ENCODE results near the gene ZNF761. TPM values are rescaled to one million over a fixed set of nuclear protein-coding genes. Genes with fewer than 3 reads are reported as not detected.
"Not testable (repeated sequence)": the region's sequence is repeated elsewhere in the genome, so short reads cannot be mapped to it uniquely, and the experiment has no call there.

Gene ZNF761
- total RNA-seq, 1 donor from 2014 or later = 3.5 TPM

DNA sequence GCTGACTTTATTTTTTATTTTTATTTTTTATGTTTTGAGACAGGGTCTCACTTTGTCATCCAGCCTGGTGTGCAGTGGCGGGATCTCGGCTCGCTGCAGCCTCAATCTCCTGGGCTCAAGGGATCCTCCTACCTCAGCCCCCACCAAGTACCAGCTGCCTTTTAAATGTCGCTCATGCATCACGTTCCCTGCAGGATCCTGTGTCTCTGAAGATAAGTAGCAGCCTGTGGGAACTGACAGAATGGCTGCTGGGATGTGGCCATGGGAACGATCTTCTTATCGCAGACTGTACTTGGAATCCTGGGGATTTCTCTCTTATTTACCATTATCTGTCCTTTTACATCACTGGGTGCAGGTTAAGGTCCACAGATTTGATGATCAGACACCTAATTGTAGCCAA lies 71.4 kb downstream of the ZNF761 start:
- DNase-seq (ENCODE audit: low spot score) = not testable (repeated sequence)
- intact Hi-C loops (cut with DNase I) = loop anchor here (10.0 kb wide), 1 partner anchor 242 kb away; no protein-coding TSS in a partner anchor

DNA sequence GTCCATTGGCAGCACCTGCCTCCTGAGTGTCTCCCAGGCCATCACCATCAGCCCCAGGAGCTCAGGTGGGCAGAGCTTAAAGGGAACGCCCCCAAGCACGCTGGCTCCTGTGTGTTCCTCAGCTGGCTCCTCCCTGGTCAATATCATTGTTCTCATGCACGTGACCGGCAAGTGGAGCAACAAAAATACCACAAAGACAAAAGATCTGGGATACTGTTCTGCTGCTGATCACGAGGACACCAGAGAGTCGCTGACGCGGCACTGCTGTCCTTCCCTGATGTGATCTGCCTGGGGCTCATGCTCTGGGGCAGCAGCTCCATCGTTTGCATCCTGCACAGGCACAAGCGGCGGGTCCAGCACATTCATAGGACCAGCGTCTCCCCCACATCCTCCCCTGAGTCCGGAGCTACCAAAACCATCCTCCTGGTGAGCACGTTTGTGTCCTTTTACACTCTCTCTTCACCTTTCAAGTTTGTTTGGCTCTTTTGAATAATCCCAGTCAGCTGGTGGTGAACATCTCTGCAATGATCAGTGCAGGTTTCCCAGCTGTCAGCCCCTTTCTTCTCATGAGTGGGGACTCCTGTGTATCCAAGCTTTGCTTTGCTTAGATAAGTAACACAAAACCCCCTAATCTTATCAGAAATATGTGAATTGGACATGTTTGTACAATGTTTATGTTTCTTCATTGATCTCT lies 72.0 kb downstream of the ZNF761 start:
- intact Hi-C loops (cut with DNase I) = loop anchor here (10.0 kb wide), 1 partner anchor 241 kb away; no protein-coding TSS in a partner anchor
- DNase-seq (ENCODE audit: low spot score) = not testable (repeated sequence)

DNA sequence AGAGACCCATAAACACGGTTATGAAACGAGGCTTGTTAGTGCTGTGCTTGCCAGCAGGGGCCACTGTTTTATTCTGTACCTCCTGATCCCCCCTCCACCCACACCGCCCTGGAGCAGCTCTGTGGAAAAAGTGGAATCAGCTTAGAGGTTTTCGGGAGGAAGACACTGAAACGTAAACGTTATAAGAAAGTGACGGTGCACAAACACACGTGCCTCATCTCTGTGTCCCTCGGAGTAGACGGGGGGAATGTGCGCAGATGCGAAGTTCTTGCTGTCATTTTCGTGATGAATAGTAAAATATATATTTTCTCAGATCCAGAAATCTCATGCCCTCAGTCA lies 72.5 kb downstream of the ZNF761 start:
- intact Hi-C loops (cut with DNase I) = loop anchor here (10.0 kb wide), 1 partner anchor 240 kb away; no protein-coding TSS in a partner anchor
- DNase-seq (ENCODE audit: low spot score) = not testable (repeated sequence)

DNA sequence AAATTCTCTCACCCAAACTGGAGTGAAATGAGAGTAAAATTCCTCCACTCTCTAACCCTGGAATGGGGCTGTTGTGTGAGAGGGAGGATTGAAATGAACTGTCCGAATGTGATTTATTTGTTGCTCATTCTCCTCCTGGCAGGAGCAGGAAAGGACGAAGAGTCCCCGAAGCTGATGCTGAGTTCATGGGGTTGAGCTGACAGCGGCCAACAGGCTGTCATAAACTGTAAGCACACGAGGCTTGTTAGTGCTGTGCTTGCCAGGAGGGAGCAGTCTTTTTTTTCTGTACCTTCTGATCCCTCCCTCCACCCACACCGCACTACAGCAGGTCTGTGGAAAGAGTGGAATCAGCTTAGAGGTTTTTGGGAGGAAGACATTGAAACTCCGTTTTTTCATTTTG lies 73.1 kb downstream of the ZNF761 start:
- intact Hi-C loops (cut with DNase I) = loop anchor here (10.0 kb wide), 1 partner anchor 240 kb away; no protein-coding TSS in a partner anchor
- DNase-seq (ENCODE audit: low spot score) = no peak

DNA sequence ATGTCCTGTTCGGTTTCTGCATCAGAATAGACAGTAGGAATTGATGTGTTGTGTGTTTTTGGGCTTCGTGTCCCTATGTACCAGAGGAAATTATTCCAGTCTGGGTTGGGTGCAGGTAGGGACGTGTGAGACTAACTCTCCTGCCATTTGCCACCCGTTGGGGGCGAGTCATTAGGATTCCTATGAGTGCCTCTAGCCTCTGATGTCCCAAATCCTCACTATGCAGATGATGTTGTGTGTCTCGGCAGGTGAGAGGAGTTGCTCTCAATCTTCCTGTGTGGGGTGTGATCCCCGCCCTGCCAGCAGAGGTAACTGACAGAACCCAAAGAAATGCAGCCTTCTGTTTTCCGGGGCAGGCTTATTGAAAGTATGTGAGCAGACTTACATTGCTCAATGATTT lies 74.9 kb downstream of the ZNF761 start:
- DNase-seq (ENCODE audit: low spot score) = no peak
- intact Hi-C loops (cut with DNase I) = loop anchor here (10.0 kb wide), 1 partner anchor 238 kb away; no protein-coding TSS in a partner anchor

Other genes starting within 250 kb of the ZNF761 start
- gene ZNF665, start 238.6 kb upstream of the ZNF761 start, total RNA-seq = 1.3 TPM
- 20.2 TPM for gene ZNF677, start 177.1 kb upstream of the ZNF761 start, total RNA-seq
- gene VN1R2, start 173.7 kb upstream of the ZNF761 start, total RNA-seq = not detected
- gene VN1R4, start 164.3 kb upstream of the ZNF761 start, total RNA-seq = not detected
- 3.2 TPM for gene ZNF845, start 98.2 kb upstream of the ZNF761 start, total RNA-seq
- 4.4 TPM for gene ZNF525, start 66.3 kb upstream of the ZNF761 start, total RNA-seq
- 4.5 TPM for gene ZNF765, start 36.8 kb upstream of the ZNF761 start, total RNA-seq
- 0.75 TPM for gene ZNF813, start 35.7 kb downstream of the ZNF761 start, total RNA-seq
- gene ZNF331, start 106.2 kb downstream of the ZNF761 start, total RNA-seq = 9.8 TPM
- gene DPRX, start 200.0 kb downstream of the ZNF761 start, total RNA-seq = 0.54 TPM